Stimulated activated effector memory CD8-positive, alpha-beta T cell treated with anti-CD3 and anti-CD28 coated beads, Interleukin-12 subunit alpha, Interleukin-12 subunit beta, amount 100 ng/mL, for 72 hours (primary cell): ENCODE data around the gene HDAC11.

Source experiments
- ATAC-seq: fragments of 150-1000 bp; cut with Tn5 transposase; 2 replicates; pipeline ENCODE4 v1.10.0; 2021
- DNase-seq, 2 donors: peaks; one replicate each; pipeline ENCODE4 v3.0.0; 2021 to 2022; ENCODE audit warnings: low spot score in 2 of 2
- H3K27ac Mint-ChIP-seq: one replicate; pipeline ENCODE4 v1.8.0; 2022; ENCODE audit warnings: mild to moderate bottlenecking, mixed read lengths
- H3K36me3 Mint-ChIP-seq: one replicate; pipeline ENCODE4 v1.8.0; 2022; ENCODE audit warnings: mild to moderate bottlenecking, mixed read lengths
- H3K4me1 Mint-ChIP-seq: one replicate; pipeline ENCODE4 v1.8.0; 2022; ENCODE audit warnings: mixed read lengths
- H3K4me3 Mint-ChIP-seq: one replicate; pipeline ENCODE4 v1.8.0; 2022; ENCODE audit warnings: mild to moderate bottlenecking, mixed read lengths
- H3K9me3 Mint-ChIP-seq: one replicate; pipeline ENCODE4 v1.8.0; 2022; ENCODE audit warnings: mixed read lengths

The HDAC11 gene

DNA sequence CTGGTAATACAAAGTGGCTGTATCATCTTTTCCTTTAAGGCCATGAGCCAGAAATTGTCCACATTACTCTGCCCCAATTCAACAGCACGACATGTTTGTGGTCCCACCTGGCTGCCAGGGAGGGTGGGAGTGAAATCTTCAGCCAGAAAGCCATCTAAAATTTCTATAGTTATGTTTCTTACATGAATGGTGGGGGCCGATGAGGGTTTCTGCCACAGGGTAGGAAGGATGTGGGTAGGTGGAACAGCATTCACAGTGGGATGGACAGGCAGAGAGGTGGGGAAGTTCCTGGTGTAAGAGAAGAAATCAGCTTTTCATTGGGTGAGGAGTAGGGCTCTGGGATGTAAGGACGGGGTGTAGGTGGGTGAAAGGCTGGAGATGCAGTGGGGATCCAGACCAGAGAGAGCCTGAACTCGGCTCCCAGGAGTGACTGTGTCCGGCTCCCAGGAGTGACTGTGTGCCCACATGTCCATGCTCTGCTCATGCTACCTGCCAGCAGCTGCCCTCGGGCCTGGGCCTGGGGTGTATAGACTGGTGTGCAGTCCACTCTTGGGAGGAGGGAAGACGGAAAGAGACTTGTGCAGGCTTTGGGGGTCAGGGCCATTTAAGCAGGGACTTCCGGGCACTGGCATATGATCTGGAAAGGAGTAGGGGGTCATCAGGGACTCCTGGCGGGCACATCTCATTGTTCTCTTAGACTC lies 65.0 kb downstream of the HDAC11 start:
- no peak for ATAC-seq
- no peak for DNase-seq
- no peak overlapping the region for H3K27ac Mint-ChIP-seq
- no peaks in the 10 kb centered on the region for H3K9me3 Mint-ChIP-seq
- peaks cover 6% of the 10 kb centered on the region for H3K36me3 Mint-ChIP-seq
- no peak overlapping the region for H3K4me3 Mint-ChIP-seq
- peaks cover 34% of the 10 kb centered on the region for H3K4me1 Mint-ChIP-seq

- Mint-ChIP-seq H3K4me1 (peaks cover 34% of the 10 kb centered on the region), H3K36me3 (peaks cover 6% of the 10 kb centered on the region), H3K4me3 (no peak overlapping the region), H3K27ac (no peak overlapping the region), H3K9me3 (no peaks in the 10 kb centered on the region)
- DNase-seq (no peak), ATAC-seq (no peak)
These were observed 65.9 kb downstream of the HDAC11 start for GRCh38 chr3:13545952-13546454.

DNA sequence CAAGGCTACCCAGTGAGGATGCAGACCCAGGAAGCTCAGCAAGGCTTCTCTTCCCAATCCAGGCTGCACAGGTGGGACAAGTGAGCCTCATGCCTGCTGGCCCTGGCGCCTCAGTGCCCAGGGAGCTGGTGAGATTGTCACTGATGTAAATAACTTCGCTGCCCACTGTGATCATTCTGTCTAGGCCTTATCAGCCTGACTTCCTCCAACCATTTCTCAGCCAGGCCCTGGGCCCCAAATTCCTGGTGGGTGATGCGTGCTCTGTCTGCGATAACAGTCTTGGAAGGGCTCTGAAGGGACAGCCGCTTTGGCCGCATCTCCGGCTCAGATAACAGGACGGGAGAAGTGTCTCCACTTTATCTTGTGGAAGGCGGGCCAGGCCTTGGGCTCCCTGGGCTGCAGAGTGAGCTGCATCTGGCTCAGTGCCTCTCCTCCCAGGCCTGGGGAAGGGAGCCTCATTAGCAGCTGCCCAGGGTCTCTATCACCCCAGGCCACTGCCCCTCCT lies 66.6 kb downstream of the HDAC11 start:
- no peaks in the 10 kb centered on the region for H3K9me3 Mint-ChIP-seq
- H3K36me3 Mint-ChIP-seq, result peaks cover 6% of the 10 kb centered on the region
- ATAC-seq (no peak), DNase-seq (no peak)
- H3K4me3 Mint-ChIP-seq, result no peak overlapping the region
- no peak overlapping the region for H3K27ac Mint-ChIP-seq
- peaks cover 34% of the 10 kb centered on the region for H3K4me1 Mint-ChIP-seq

DNA sequence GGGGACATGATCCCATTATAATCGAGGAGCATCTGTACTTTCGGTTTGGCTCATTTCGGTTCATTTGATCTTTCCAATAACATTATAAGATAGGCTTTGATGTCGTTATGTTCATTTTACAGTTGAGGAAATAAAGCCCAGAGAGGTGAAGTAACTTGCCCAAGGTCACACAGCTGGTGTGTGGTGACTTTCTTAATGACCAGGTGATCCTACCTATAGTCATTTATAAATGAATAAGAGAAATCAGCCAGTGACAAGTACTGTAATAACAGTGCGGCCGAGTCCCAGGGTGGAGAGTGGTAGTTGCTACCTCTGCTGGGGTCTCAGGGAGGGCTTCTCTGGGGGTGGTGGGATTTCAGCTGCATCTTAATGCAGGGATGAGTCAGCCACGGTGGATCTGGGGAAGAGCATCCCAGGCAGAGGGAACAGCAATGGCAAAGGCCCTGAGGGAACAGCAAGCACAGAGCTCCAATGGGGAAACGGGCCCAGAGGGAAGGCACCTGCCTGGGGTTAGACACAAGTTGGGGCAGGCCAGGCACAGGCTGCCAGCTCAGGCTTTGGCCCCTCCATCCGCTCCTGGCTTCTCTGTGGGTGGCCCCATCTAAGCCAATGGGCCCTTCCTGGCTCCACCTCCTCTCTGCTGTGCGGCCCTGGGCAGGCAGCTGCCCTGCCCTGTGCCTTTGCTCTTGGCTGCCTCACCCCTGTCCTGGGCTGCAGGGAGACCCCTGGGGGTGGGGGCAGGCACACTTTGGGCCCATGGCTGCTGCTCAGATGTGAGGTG lies 67.7 kb downstream of the HDAC11 start:
- DNase-seq (no peak), ATAC-seq (no peak)
- H3K9me3 Mint-ChIP-seq, result no peaks in the 10 kb centered on the region
- H3K4me1 Mint-ChIP-seq, result peaks cover 34% of the 10 kb centered on the region
- H3K27ac Mint-ChIP-seq, result no peak overlapping the region
- peaks cover 6% of the 10 kb centered on the region for H3K36me3 Mint-ChIP-seq
- H3K4me3 Mint-ChIP-seq, result peak overlapping the region; percentile 58

DNA sequence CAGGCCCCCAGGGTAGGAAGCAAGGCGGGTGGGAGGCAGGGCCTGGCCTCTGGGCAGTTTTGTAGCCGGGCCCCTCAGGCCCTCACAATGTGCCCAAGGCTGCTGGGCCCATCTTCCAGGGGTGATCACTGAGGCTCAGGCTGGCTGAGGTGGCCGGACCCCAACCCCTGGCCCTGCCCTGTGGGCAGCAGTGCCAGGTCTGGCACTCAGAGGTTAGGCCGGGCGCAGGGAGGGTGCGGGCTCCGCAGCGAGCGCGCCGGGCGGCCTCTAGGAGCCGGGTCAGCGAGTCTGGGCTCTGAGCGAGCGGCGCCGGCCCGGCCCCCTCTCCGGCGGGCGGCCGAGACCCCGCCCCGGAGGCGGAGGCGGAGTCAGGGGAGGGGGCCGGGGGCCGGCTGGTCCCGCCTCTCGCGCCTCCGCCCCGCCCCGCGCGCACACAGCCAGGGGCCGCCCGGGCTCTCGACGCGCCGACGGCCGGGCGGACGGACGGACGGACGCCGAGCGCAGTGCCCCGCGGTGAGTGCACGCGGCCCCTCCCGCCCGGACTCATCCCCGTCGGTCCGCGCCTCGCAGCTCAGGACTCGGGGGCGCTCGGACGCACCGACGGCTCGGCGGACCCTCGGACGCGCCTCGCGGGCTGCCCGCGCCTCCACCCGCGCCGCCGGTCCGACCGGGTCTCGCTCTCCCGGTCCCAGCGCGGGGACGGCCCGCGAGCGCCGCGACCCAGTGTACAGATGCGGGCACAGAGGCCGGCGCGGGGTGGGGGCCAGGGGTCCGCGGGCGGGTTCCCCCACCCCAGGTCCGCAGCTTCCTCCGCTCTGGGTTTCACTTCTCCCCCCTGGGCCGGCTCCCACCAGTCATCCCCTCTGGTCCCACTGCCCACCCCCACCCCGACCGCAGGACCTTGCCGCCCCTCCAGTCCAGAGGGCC lies 68.9 kb downstream of the HDAC11 start, which contains the start of gene FBLN2:
TSS of gene FBLN2 (plus strand) at position 430 of the 927 bp plus-strand sequence. CDS start 21,231 bp downstream, outside the sequence.
- ATAC-seq, result no peak
- no peak within 1 kb of the TSS for H3K27ac Mint-ChIP-seq
- no peak for DNase-seq
- peaks cover 30% of the 10 kb centered on the region for H3K4me1 Mint-ChIP-seq
- no peaks in the 10 kb centered on the region for H3K9me3 Mint-ChIP-seq
- peaks cover 6% of the 10 kb centered on the region for H3K36me3 Mint-ChIP-seq
- peak within 1 kb of the TSS; percentile 61 for H3K4me3 Mint-ChIP-seq

GRCh38 chr3:13549623-13550422 lies 69.7 kb downstream of the HDAC11 start:
- ATAC-seq (peak; percentile 20), DNase-seq (no peak)
- H3K4me1 Mint-ChIP-seq, result peaks cover 21% of the 10 kb centered on the region
- H3K9me3 Mint-ChIP-seq, result no peaks in the 10 kb centered on the region
- peak overlapping the region; percentile 61 for H3K4me3 Mint-ChIP-seq
- H3K27ac Mint-ChIP-seq, result no peak overlapping the region
- peaks cover 5% of the 10 kb centered on the region for H3K36me3 Mint-ChIP-seq

- H3K9me3 Mint-ChIP-seq, result no peaks in the 10 kb centered on the region
- peak overlapping the region; percentile 61 for H3K4me3 Mint-ChIP-seq
- peaks cover 16% of the 10 kb centered on the region for H3K4me1 Mint-ChIP-seq
- ATAC-seq, result no peak
- no peak overlapping the region for H3K27ac Mint-ChIP-seq
- no peaks in the 10 kb centered on the region for H3K36me3 Mint-ChIP-seq
- DNase-seq, result no peak
These were observed 70.3 kb downstream of the HDAC11 start for GRCh38 chr3:13550423-13550690.

GRCh38 chr3:13550791-13551360 lies 70.8 kb downstream of the HDAC11 start:
- Mint-ChIP-seq H3K36me3 (no peaks in the 10 kb centered on the region), H3K27ac (no peak overlapping the region), H3K9me3 (no peaks in the 10 kb centered on the region), H3K4me1 (peaks cover 14% of the 10 kb centered on the region), H3K4me3 (no peak overlapping the region)
- ATAC-seq (no peak), DNase-seq (no peak)

DNA sequence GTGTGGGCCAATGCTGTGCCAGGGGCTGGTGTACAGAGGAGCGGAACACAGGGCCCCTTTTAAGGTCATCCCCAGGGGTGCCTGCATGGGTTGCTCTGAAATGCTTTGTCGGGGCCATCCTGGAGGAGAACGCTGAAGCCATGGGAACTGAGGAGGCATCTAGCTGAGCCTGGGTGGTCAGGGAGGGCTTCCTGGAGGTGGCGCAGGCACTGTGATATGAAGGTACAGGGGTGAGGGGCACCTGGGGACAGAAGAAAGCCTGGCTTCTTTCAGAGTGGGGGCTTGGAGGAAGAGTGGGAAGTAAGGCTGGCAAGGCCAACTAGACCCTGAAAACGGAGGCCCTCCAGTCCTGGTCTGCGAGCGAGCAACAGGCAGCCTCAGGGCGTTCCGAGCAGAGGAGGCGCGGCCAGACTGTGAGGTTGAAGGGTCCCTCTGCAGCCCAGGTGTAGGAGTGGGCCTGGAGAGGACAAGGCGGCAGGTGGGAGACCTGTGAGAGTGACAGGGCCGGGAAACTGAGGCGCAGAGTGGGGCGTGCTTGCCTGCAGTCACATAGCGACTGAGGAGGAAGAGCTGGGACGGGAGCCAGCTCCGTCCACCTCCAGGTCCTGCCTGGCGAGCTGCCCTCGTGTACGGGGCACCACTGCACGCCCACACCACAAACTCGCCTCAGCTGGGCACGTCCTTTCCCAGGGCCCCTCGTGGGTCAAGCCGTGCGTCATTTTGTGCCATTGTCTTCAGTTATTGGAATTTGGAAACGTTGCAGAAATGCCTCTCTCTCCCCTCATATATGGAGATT lies 72.9 kb downstream of the HDAC11 start:
- Mint-ChIP-seq H3K27ac (no peak overlapping the region), H3K4me1 (peaks cover 12% of the 10 kb centered on the region), H3K9me3 (no peaks in the 10 kb centered on the region), H3K4me3 (no peak overlapping the region), H3K36me3 (no peaks in the 10 kb centered on the region)
- ATAC-seq (no peak), DNase-seq (no peak)

DNA sequence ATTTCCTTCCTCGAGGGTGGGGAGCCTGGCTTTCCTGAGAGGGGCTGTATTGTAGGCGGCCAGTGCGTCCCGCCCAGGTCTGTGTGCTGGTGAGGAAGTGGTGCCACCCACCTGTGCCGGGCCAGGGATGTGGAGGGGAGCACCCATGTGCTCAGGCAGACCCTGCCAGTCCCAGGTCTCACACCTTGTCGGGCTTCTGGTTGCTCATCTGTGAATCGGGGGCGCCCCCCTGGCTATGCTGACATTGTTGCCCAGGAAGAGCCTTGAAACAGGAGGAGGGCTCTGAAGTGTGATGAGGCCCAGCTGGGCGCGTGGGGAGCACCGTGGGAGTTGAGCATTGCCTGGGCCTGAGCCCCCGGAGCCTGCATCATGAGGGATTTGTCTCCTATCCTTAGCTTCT lies 73.6 kb downstream of the HDAC11 start:
- H3K4me3 Mint-ChIP-seq, result no peak overlapping the region

DNA sequence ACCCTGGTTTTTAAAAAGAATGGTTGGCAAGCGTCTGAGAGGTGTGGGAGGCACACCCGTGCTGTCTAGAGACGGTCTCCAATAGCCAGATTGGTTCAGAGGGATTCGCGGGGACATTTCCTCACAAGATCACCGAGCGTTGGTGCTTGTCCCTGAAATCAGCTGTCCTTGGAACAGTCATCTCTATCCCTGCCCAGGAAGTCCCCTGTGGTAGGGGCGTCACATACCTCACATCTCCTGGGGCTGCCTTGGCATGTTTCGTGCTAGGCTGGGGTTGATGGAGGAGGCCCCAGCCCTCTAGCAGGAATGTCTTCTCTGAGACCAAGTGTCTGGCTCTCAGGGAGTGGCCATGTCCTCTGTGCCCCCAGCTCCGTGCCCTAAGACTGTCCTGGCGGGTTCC lies 75.6 kb downstream of the HDAC11 start:
- no peak for DNase-seq
- Mint-ChIP-seq H3K27ac (no peak overlapping the region), H3K4me3 (no peak overlapping the region), H3K4me1 (no peaks in the 10 kb centered on the region), H3K36me3 (no peaks in the 10 kb centered on the region), H3K9me3 (no peaks in the 10 kb centered on the region)
- ATAC-seq, result no peak

More for the DNA sequence above, 73.6 kb downstream of the HDAC11 start:
- DNase-seq (no peak), ATAC-seq (no peak)
- H3K36me3 Mint-ChIP-seq, result no peaks in the 10 kb centered on the region
- H3K9me3 Mint-ChIP-seq, result no peaks in the 10 kb centered on the region
- H3K27ac Mint-ChIP-seq, result no peak overlapping the region
- H3K4me1 Mint-ChIP-seq, result peaks cover 6% of the 10 kb centered on the region
